Type B pancreatic cell (in vitro differentiated cells): ENCODE results near the gene KIDINS220. TPM values are rescaled to one million over a fixed set of nuclear protein-coding genes. Genes with fewer than 3 reads are reported as not detected.

Experiments
- DNase-seq: peaks from one replicate; pipeline ENCODE4 v3.0.0; 2021; ENCODE audit warnings: mixed read lengths; ENCODE audit not compliant: unreplicated experiment; ENCODE audit errors: extremely low spot score
- H3K27ac Mint-ChIP-seq: 2 replicates; pipeline ENCODE4 v1.8.0; 2021; ENCODE audit warnings: mild to moderate bottlenecking, mixed read lengths
- H3K27me3 Mint-ChIP-seq: 2 replicates; pipeline ENCODE4 v1.8.0; 2021; ENCODE audit warnings: mixed read lengths
- H3K36me3 Mint-ChIP-seq: 2 replicates; pipeline ENCODE4 v1.8.0; 2021; ENCODE audit warnings: mixed read lengths
- H3K4me1 Mint-ChIP-seq: one replicate; pipeline ENCODE4 v1.8.0; 2021; ENCODE audit warnings: mixed read lengths; ENCODE audit not compliant: unreplicated experiment
- H3K4me3 Mint-ChIP-seq: 2 replicates; pipeline ENCODE4 v1.8.0; 2021; ENCODE audit warnings: mild to moderate bottlenecking, mixed read lengths
- H3K9me3 Mint-ChIP-seq: 2 replicates; pipeline ENCODE4 v1.8.0; 2021; ENCODE audit warnings: mixed read lengths
- CTCF ChIP-seq: fragments of 200-600 bp; sonication (generic); conservative IDR thresholded peaks from 2 replicates; pipeline ENCODE4 v1.5.0; 2021; ENCODE audit warnings: antibody characterized with exemption, mild to moderate bottlenecking
- total RNA-seq: library from RNA; stranded (reverse); gene quantifications from 2 replicates; pipeline ENCODE4 v1.2.1, GENCODE V29; 2021; ENCODE audit warnings: low replicate concordance

KIDINS220 gene
- total RNA-seq, 1 donor from 2014 or later, result 73.1 TPM

- Mint-ChIP-seq H3K27ac (no peak overlapping the region), H3K4me3 (no peak overlapping the region), H3K9me3 (peaks cover 10% of the 10 kb centered on the region), H3K27me3 (no peaks in the 10 kb centered on the region), H3K36me3 (peaks cover 40% of the 10 kb centered on the region), H3K4me1 (peaks cover 13% of the 10 kb centered on the region)
- TF ChIP-seq CTCF, result no peak
- DNase-seq, result no peak
These were observed 85.0 kb downstream of the KIDINS220 start for GRCh38 chr2:8752385-8752784.

- H3K27me3 Mint-ChIP-seq, result no peaks in the 10 kb centered on the region
- DNase-seq, result no peak
- no peaks in the 10 kb centered on the region for H3K9me3 Mint-ChIP-seq
- peaks cover 27% of the 10 kb centered on the region for H3K36me3 Mint-ChIP-seq
- peaks cover 12% of the 10 kb centered on the region for H3K4me1 Mint-ChIP-seq
- no peak overlapping the region for H3K4me3 Mint-ChIP-seq
- H3K27ac Mint-ChIP-seq, result no peak overlapping the region
- no peak for TF ChIP-seq CTCF
These were observed 87.2 kb downstream of the KIDINS220 start for GRCh38 chr2:8750221-8750620.

GRCh38 chr2:8743261-8743660 lies 94.2 kb downstream of the KIDINS220 start:
- no peak overlapping the region for H3K27ac Mint-ChIP-seq
- no peak for DNase-seq

GRCh38 chr2:8740136-8740535 lies 97.3 kb downstream of the KIDINS220 start:
- H3K27me3 Mint-ChIP-seq, result no peaks in the 10 kb centered on the region
- H3K27ac Mint-ChIP-seq, result no peak overlapping the region
- H3K4me1 Mint-ChIP-seq, result no peaks in the 10 kb centered on the region
- H3K9me3 Mint-ChIP-seq, result no peaks in the 10 kb centered on the region
- H3K4me3 Mint-ChIP-seq, result no peak overlapping the region
- peaks cover 23% of the 10 kb centered on the region for H3K36me3 Mint-ChIP-seq
- no peak for DNase-seq
- TF ChIP-seq CTCF, result no peak

More at GRCh38 chr2:8743261-8743660, 94.2 kb downstream of the KIDINS220 start:
- Mint-ChIP-seq H3K9me3 (no peaks in the 10 kb centered on the region), H3K27me3 (no peaks in the 10 kb centered on the region), H3K4me3 (no peak overlapping the region), H3K4me1 (no peaks in the 10 kb centered on the region), H3K36me3 (peaks cover 21% of the 10 kb centered on the region)
- TF ChIP-seq CTCF, result no peak

GRCh38 chr2:8737571-8738175 lies 99.7 kb downstream of the KIDINS220 start:
- no peak overlapping the region for H3K27ac Mint-ChIP-seq
- no peak for DNase-seq
- no peaks in the 10 kb centered on the region for H3K4me1 Mint-ChIP-seq
- H3K27me3 Mint-ChIP-seq, result no peaks in the 10 kb centered on the region
- no peak overlapping the region for H3K4me3 Mint-ChIP-seq
- H3K9me3 Mint-ChIP-seq, result no peaks in the 10 kb centered on the region
- TF ChIP-seq CTCF, result no peak
- H3K36me3 Mint-ChIP-seq, result peaks cover 26% of the 10 kb centered on the region
